ENCODE data around the gene SBNO1. TPM values are rescaled to one million over a fixed set of nuclear protein-coding genes. Genes with fewer than 3 reads are reported as not detected.

Gene SBNO1
- total and polyA plus RNA-seq, 5 donors from 2014 or later, result 27.8 to 36.4 (median 30.7) TPM

GRCh38 chr12:123278101-123278627 lies 86.5 kb downstream of the SBNO1 start:
- H3K36me3 Mint-ChIP-seq, result no peaks in the 10 kb centered on the region
- H3K27me3 Mint-ChIP-seq, result no peaks in the 10 kb centered on the region
- no peaks in the 10 kb centered on the region for H3K27me3 ChIP-seq (ENCODE audit: control insufficient read depth, insufficient read depth, low read length)
- H3K27ac Mint-ChIP-seq, result peak overlapping the region in 1 of 3 donors; percentile 56
- no peaks in the 10 kb centered on the region for H3K36me3 ChIP-seq (ENCODE audit: control insufficient read depth, insufficient read depth, low read length)
- no peak overlapping the region for H3K4me3 Mint-ChIP-seq
- H3K4me1 Mint-ChIP-seq, result peaks cover 0 to 3% (median 0%) of the 10 kb centered on the region in 4 donors
- no peaks in the 10 kb centered on the region for H3K9me3 Mint-ChIP-seq
- no peak overlapping the region for H3K4me3 ChIP-seq (ENCODE audit: low read depth, low read length)
- H3K9me3 ChIP-seq (ENCODE audit: control insufficient read depth in 2 of 2, low read length in 2 of 2), result no peaks in the 10 kb centered on the region
- no peak for ATAC-seq (ENCODE audit: low read depth in 2 of 2)
- no peaks in the 10 kb centered on the region for H3K4me1 ChIP-seq (ENCODE audit: control insufficient read depth, insufficient read depth, low read length, poor library complexity, severe bottlenecking)
- DNase-seq, result peak in 1 of 3 donors; percentile 56
- H3K27ac ChIP-seq (ENCODE audit: insufficient read depth, low read length, poor library complexity, severe bottlenecking), result no peak overlapping the region

GRCh38 chr12:123273166-123273565 lies 91.5 kb downstream of the SBNO1 start:
- DNase-seq, result no peak
- H3K4me3 Mint-ChIP-seq, result peak overlapping the region; percentile 74 to 88 (median 84)
- Histone ChIP-seq H3K36me3 (ENCODE audit: control insufficient read depth, insufficient read depth, low read length) (no peaks in the 10 kb centered on the region), H3K9me3 (ENCODE audit: control insufficient read depth in 2 of 2, low read length in 2 of 2) (no peaks in the 10 kb centered on the region), H3K27ac (ENCODE audit: insufficient read depth, low read length, poor library complexity, severe bottlenecking) (no peak overlapping the region), H3K4me3 (ENCODE audit: low read depth, low read length) (no peak overlapping the region), H3K4me1 (ENCODE audit: control insufficient read depth, insufficient read depth, low read length, poor library complexity, severe bottlenecking) (peaks cover 22% of the 10 kb centered on the region), H3K27me3 (ENCODE audit: control insufficient read depth, insufficient read depth, low read length) (no peaks in the 10 kb centered on the region)
- H3K36me3 Mint-ChIP-seq, result no peaks in the 10 kb centered on the region
- peaks cover 0 to 24% (median 7%) of the 10 kb centered on the region in 4 donors for H3K4me1 Mint-ChIP-seq
- H3K27ac Mint-ChIP-seq, result no peak overlapping the region
- peaks cover 7% of the 10 kb centered on the region for H3K27me3 Mint-ChIP-seq
- no peaks in the 10 kb centered on the region for H3K9me3 Mint-ChIP-seq
- ATAC-seq (ENCODE audit: low read depth in 2 of 2), result no peak

- Histone ChIP-seq H3K4me3 (ENCODE audit: low read depth, low read length) (no peak overlapping the region), H3K27me3 (ENCODE audit: control insufficient read depth, insufficient read depth, low read length) (no peaks in the 10 kb centered on the region), H3K9me3 (ENCODE audit: control insufficient read depth in 2 of 2, low read length in 2 of 2) (no peaks in the 10 kb centered on the region), H3K36me3 (ENCODE audit: control insufficient read depth, insufficient read depth, low read length) (no peaks in the 10 kb centered on the region), H3K27ac (ENCODE audit: insufficient read depth, low read length, poor library complexity, severe bottlenecking) (no peak overlapping the region), H3K4me1 (ENCODE audit: control insufficient read depth, insufficient read depth, low read length, poor library complexity, severe bottlenecking) (peaks cover 22% of the 10 kb centered on the region)
- no peak overlapping the region for H3K27ac Mint-ChIP-seq
- H3K4me1 Mint-ChIP-seq, result peaks cover 0 to 24% (median 6%) of the 10 kb centered on the region in 4 donors
- no peaks in the 10 kb centered on the region for H3K9me3 Mint-ChIP-seq
- H3K4me3 Mint-ChIP-seq, result no peak overlapping the region
- DNase-seq, result peak; percentile 61 to 72 (median 69)
- H3K27me3 Mint-ChIP-seq, result peaks cover 11% of the 10 kb centered on the region
- ATAC-seq (ENCODE audit: low read depth in 2 of 2), result peak; percentile 76 to 80
- no peaks in the 10 kb centered on the region for H3K36me3 Mint-ChIP-seq
Measured at GRCh38 chr12:123271001-123271668, 93.5 kb downstream of the SBNO1 start.

GRCh38 chr12:123270214-123271000 lies 94.2 kb downstream of the SBNO1 start:
- DNase-seq (peak in 1 of 3 donors; percentile 27), ATAC-seq (ENCODE audit: low read depth in 2 of 2) (no peak)
- no peaks in the 10 kb centered on the region for H3K36me3 ChIP-seq (ENCODE audit: control insufficient read depth, insufficient read depth, low read length)
- no peaks in the 10 kb centered on the region for H3K36me3 Mint-ChIP-seq
- peaks cover 11% of the 10 kb centered on the region for H3K27me3 Mint-ChIP-seq
- peaks cover 22% of the 10 kb centered on the region for H3K4me1 ChIP-seq (ENCODE audit: control insufficient read depth, insufficient read depth, low read length, poor library complexity, severe bottlenecking)
- H3K9me3 Mint-ChIP-seq, result no peaks in the 10 kb centered on the region
- no peaks in the 10 kb centered on the region for H3K27me3 ChIP-seq (ENCODE audit: control insufficient read depth, insufficient read depth, low read length)
- H3K27ac ChIP-seq (ENCODE audit: insufficient read depth, low read length, poor library complexity, severe bottlenecking), result no peak overlapping the region
- no peaks in the 10 kb centered on the region for H3K9me3 ChIP-seq (ENCODE audit: control insufficient read depth in 2 of 2, low read length in 2 of 2)
- H3K4me1 Mint-ChIP-seq, result peaks cover 0 to 24% (median 6%) of the 10 kb centered on the region in 4 donors
- peak overlapping the region; percentile 50 for H3K4me3 ChIP-seq (ENCODE audit: low read depth, low read length)
- H3K4me3 Mint-ChIP-seq, result peak overlapping the region; percentile 78 to 91 (median 88)
- peak overlapping the region in 1 of 3 donors; percentile 43 for H3K27ac Mint-ChIP-seq

- peaks cover 0 to 24% (median 6%) of the 10 kb centered on the region in 4 donors for H3K4me1 Mint-ChIP-seq
- H3K4me3 Mint-ChIP-seq, result peak overlapping the region; percentile 78 to 91 (median 88)
- no peaks in the 10 kb centered on the region for H3K9me3 ChIP-seq (ENCODE audit: control insufficient read depth in 2 of 2, low read length in 2 of 2)
- peaks cover 11% of the 10 kb centered on the region for H3K27me3 Mint-ChIP-seq
- ATAC-seq (ENCODE audit: low read depth in 2 of 2) (no peak), DNase-seq (peak in 1 of 3 donors; percentile 13)
- H3K4me1 ChIP-seq (ENCODE audit: control insufficient read depth, insufficient read depth, low read length, poor library complexity, severe bottlenecking), result peaks cover 22% of the 10 kb centered on the region
- H3K27me3 ChIP-seq (ENCODE audit: control insufficient read depth, insufficient read depth, low read length), result no peaks in the 10 kb centered on the region
- H3K4me3 ChIP-seq (ENCODE audit: low read depth, low read length), result peak overlapping the region; percentile 50
- H3K9me3 Mint-ChIP-seq, result no peaks in the 10 kb centered on the region
- no peaks in the 10 kb centered on the region for H3K36me3 Mint-ChIP-seq
- H3K36me3 ChIP-seq (ENCODE audit: control insufficient read depth, insufficient read depth, low read length), result no peaks in the 10 kb centered on the region
- peak overlapping the region in 1 of 3 donors; percentile 43 for H3K27ac Mint-ChIP-seq
- H3K27ac ChIP-seq (ENCODE audit: insufficient read depth, low read length, poor library complexity, severe bottlenecking), result no peak overlapping the region
Measured at GRCh38 chr12:123269896-123270213, 94.8 kb downstream of the SBNO1 start.

GRCh38 chr12:123269395-123269892 lies 95.2 kb downstream of the SBNO1 start:
- no peak overlapping the region for H3K27ac ChIP-seq (ENCODE audit: insufficient read depth, low read length, poor library complexity, severe bottlenecking)
- peak in 2 of 3 donors; percentile 22 to 39 for DNase-seq
- Mint-ChIP-seq H3K27ac (peak overlapping the region in 1 of 3 donors; percentile 46), H3K4me1 (peaks cover 0 to 24% (median 6%) of the 10 kb centered on the region in 4 donors), H3K36me3 (no peaks in the 10 kb centered on the region), H3K27me3 (peaks cover 11% of the 10 kb centered on the region), H3K9me3 (no peaks in the 10 kb centered on the region), H3K4me3 (peak overlapping the region; percentile 78 to 91 (median 88))
- H3K4me1 ChIP-seq (ENCODE audit: control insufficient read depth, insufficient read depth, low read length, poor library complexity, severe bottlenecking), result peaks cover 22% of the 10 kb centered on the region
- no peak overlapping the region for H3K4me3 ChIP-seq (ENCODE audit: low read depth, low read length)
- H3K36me3 ChIP-seq (ENCODE audit: control insufficient read depth, insufficient read depth, low read length), result no peaks in the 10 kb centered on the region
- H3K27me3 ChIP-seq (ENCODE audit: control insufficient read depth, insufficient read depth, low read length), result no peaks in the 10 kb centered on the region
- no peaks in the 10 kb centered on the region for H3K9me3 ChIP-seq (ENCODE audit: control insufficient read depth in 2 of 2, low read length in 2 of 2)
- no peak for ATAC-seq (ENCODE audit: low read depth in 2 of 2)

- Histone ChIP-seq H3K36me3 (ENCODE audit: control insufficient read depth, insufficient read depth, low read length) (no peaks in the 10 kb centered on the region), H3K9me3 (ENCODE audit: control insufficient read depth in 2 of 2, low read length in 2 of 2) (no peaks in the 10 kb centered on the region), H3K4me1 (ENCODE audit: control insufficient read depth, insufficient read depth, low read length, poor library complexity, severe bottlenecking) (peaks cover 22% of the 10 kb centered on the region), H3K4me3 (ENCODE audit: low read depth, low read length) (no peak overlapping the region), H3K27me3 (ENCODE audit: control insufficient read depth, insufficient read depth, low read length) (no peaks in the 10 kb centered on the region), H3K27ac (ENCODE audit: insufficient read depth, low read length, poor library complexity, severe bottlenecking) (no peak overlapping the region)
- Mint-ChIP-seq H3K27me3 (peaks cover 11% of the 10 kb centered on the region), H3K4me1 (peaks cover 0 to 24% (median 6%) of the 10 kb centered on the region in 4 donors), H3K9me3 (no peaks in the 10 kb centered on the region), H3K27ac (peak overlapping the region in 1 of 3 donors; percentile 46), H3K4me3 (peak overlapping the region; percentile 30 to 78 (median 70)), H3K36me3 (no peaks in the 10 kb centered on the region)
- no peak for ATAC-seq (ENCODE audit: low read depth in 2 of 2)
- DNase-seq, result no peak
Measured at GRCh38 chr12:123268850-123269249, 95.8 kb downstream of the SBNO1 start.

All from CD4-positive, CD25-positive, alpha-beta regulatory T cell (primary cell).